ENCODE data around the gene SOX30. TPM values are rescaled to one million over a fixed set of nuclear protein-coding genes. Genes with fewer than 3 reads are reported as not detected.
"Not testable (repeated sequence)": the region's sequence is repeated elsewhere in the genome, so short reads cannot be mapped to it uniquely, and the experiment has no call there.

The SOX30 gene
- total RNA-seq: not detected in 2 replicates
- long read RNA-seq: 0 reads

DNA sequence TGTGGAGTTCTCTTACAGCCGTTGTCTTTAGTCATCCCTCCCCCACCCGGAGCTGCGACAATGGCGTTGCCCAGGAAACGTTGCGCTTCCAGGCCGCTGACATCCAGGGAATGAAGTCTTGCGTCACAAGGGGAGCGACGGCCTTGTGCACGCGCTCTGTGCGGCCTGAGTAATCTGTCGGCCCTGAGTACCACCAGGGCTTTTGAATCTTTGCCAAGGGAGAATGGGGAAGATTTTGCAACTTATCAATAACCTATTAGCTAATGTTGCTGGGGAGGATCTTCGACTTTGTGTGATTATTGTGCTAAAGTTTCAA, at the start of gene SOX30:
Gene SOX30 (minus strand): TSS at position 62 of the 316 bp plus-strand sequence. CDS start 360 bp downstream, outside the sequence.
- Mint-ChIP-seq H3K4me1 (no peaks in the 10 kb centered on the region), H3K27ac (ENCODE audit: unreplicated experiment) (no peak within 1 kb of the TSS), H3K9me3 (peaks cover 18% of the 10 kb centered on the region), H3K36me3 (ENCODE audit: low read depth) (peaks cover 16% of the 10 kb centered on the region), H3K27me3 (ENCODE audit: low read depth) (no peaks in the 10 kb centered on the region), H3K4me3 (no peak within 1 kb of the TSS)
- TF ChIP-seq, protein P1, sequence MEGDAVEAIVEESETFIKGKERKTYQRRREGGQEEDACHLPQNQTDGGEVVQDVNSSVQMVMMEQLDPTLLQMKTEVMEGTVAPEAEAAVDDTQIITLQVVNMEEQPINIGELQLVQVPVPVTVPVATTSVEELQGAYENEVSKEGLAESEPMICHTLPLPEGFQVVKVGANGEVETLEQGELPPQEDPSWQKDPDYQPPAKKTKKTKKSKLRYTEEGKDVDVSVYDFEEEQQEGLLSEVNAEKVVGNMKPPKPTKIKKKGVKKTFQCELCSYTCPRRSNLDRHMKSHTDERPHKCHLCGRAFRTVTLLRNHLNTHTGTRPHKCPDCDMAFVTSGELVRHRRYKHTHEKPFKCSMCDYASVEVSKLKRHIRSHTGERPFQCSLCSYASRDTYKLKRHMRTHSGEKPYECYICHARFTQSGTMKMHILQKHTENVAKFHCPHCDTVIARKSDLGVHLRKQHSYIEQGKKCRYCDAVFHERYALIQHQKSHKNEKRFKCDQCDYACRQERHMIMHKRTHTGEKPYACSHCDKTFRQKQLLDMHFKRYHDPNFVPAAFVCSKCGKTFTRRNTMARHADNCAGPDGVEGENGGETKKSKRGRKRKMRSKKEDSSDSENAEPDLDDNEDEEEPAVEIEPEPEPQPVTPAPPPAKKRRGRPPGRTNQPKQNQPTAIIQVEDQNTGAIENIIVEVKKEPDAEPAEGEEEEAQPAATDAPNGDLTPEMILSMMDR (conservative IDR thresholded peaks at IDR 0.05): no peak
- no peak for DNase-seq (ENCODE audit: low read depth, low spot score)

DNA sequence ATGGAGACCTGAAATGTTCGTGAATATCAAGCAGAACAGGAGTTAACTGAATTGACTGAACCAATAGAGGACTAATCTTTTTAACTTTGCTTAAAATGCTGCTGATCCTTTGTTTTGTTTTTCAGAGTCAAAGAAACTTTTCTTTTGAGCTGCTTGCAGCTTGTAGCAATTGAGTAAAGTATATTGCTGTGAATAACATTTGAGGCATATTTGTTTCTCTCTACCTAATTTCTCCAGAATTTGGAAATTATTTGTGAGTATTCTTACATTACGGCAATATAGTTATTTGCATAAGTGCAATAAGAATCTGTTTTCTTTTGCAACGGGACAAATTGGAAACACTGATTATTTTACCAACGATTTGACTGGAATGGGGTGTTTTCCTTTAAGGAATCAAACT, 46.4 kb upstream of the SOX30 start:
- not testable (repeated sequence) for H3K9me3 Mint-ChIP-seq; H3K27ac Mint-ChIP-seq (ENCODE audit: unreplicated experiment); H3K4me1 Mint-ChIP-seq; H3K4me3 Mint-ChIP-seq; DNase-seq (ENCODE audit: low read depth, low spot score); H3K27me3 Mint-ChIP-seq (ENCODE audit: low read depth)
- peaks cover 12% of the 10 kb centered on the region for H3K36me3 Mint-ChIP-seq (ENCODE audit: low read depth)

DNA sequence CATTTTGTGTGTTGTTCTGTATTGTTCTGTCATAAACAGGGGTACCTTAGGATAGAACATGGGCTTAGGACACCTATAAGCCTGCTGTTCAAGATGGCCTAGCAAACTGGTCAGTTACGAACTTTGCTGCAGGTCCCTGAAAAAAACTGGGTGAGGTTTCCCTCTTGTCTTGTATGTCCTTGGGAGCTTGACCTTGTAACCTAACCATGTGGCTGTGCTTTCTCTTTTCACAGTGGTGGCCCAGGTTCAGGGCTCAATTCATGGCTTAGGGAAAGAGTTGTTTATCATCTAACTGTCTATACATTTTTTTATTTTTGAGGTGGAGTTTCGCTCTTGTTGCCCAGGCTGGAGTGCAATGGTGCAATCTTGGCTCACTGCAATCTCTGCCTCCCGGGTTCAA, 43.9 kb upstream of the SOX30 start:
- not testable (repeated sequence) for H3K27me3 Mint-ChIP-seq (ENCODE audit: low read depth); H3K27ac Mint-ChIP-seq (ENCODE audit: unreplicated experiment); DNase-seq (ENCODE audit: low read depth, low spot score); H3K4me3 Mint-ChIP-seq; H3K4me1 Mint-ChIP-seq
- H3K36me3 Mint-ChIP-seq (ENCODE audit: low read depth): peaks cover 14% of the 10 kb centered on the region
- peaks cover 11% of the 10 kb centered on the region for H3K9me3 Mint-ChIP-seq

DNA sequence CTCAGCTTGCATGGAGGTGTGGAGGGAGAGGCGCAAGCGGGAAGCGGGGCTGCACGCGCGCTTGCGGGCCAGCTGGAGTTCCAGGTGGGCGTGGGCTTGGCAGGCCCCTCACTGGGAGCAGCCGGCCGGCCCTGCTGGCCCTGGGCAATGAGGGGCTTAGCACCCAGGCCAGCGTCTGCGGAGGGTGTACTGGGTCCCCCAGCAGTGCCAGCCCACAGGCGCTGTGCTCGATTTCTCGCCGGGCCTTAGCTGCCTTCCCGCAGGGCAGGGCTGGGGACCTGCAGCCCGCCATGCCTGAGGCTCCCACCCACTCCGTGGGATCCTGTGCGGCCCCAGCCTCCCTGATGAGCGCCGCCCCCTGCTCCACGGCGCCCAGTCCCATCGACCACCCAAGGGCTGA, 41.6 kb upstream of the SOX30 start:
- not testable (repeated sequence) for H3K4me3 Mint-ChIP-seq; H3K27me3 Mint-ChIP-seq (ENCODE audit: low read depth); H3K4me1 Mint-ChIP-seq; H3K27ac Mint-ChIP-seq (ENCODE audit: unreplicated experiment); DNase-seq (ENCODE audit: low read depth, low spot score)
- Mint-ChIP-seq H3K36me3 (ENCODE audit: low read depth) (peaks cover 14% of the 10 kb centered on the region), H3K9me3 (peaks cover 11% of the 10 kb centered on the region)

DNA sequence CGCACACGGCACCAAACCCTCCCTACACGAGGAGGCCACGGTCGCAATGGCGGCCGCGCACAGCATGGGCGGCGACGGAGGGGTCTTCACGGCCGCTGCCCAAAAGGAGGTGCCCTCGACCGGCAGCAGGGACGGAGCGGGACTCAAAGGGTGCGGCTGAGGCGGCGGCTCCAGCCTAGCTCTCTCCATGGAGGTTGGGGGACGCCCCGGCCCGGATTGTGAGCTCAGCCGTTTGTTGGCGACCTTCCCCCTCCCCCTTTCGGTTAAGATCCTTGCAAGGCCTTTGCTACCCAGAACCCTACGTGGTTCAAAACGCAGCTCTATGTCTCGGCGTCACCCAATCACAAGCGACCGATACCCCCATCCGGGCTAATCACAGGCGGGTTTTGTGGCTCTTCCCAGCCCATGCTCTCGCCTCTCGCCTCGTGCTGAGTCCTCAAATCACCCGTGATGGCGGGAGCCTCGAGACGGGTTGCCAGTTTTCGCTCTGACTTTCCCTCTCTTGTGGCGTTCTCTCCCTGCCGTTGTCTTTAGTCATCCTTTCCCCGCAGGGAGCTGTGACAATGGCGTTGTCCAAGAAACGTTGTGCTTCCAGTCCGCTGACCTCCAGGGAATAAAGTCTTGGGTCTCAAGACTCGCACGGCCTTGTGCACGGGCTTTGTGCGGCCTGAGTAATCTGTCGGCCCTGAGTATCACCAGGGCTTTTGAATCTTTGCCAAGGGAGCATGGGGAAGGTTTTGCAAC, 38.6 kb upstream of the SOX30 start:
- no peak overlapping the region for H3K4me3 Mint-ChIP-seq
- no peaks in the 10 kb centered on the region for H3K4me1 Mint-ChIP-seq
- no peak for DNase-seq (ENCODE audit: low read depth, low spot score)
- H3K36me3 Mint-ChIP-seq (ENCODE audit: low read depth): peaks cover 8% of the 10 kb centered on the region
- H3K9me3 Mint-ChIP-seq: peaks cover 6% of the 10 kb centered on the region
- TF ChIP-seq, protein P1 (conservative IDR thresholded peaks at IDR 0.05): no peak
- H3K27ac Mint-ChIP-seq (ENCODE audit: unreplicated experiment): no peak overlapping the region
- H3K27me3 Mint-ChIP-seq (ENCODE audit: low read depth): no peaks in the 10 kb centered on the region

DNA sequence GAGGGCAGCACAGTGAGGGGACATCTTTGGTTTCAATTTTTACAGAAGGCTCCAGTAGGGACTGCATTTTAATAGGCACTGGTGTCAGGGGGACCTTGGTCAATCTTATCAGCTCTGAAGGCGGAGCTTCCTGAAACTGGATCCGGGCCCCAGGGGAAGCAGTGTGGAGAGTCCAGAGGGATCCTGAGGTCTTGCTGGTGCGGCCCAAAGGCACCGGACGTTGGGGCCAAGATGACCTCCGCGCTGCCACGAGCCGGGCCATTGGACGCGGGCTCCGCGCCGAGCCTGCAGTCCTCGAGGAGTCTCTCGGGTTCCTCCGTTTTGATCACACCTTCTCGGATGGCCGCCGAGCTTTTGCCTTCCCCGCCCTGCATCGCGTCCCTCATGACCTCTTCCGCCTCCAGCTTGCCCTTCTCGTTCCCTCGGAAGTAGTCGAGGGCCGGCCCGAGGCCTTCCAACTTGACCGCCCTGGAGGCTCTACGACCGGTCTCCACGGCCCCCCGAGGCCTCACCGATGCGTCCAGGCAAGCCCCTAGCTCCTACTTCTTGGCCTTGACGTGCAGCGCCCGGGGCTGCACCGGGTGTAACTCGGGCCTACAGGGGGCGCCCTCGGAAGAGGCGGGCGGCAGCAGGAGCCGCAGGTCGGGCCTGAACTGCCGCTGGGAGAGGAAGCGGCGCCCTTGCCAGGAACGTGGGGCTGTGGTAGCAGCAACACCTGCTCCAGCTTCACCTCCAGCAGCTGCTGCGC, 37.9 kb upstream of the SOX30 start:
- TF ChIP-seq, protein P1 (conservative IDR thresholded peaks at IDR 0.05): no peak
- Mint-ChIP-seq H3K4me1 (no peaks in the 10 kb centered on the region), H3K4me3 (no peak overlapping the region), H3K9me3 (peaks cover 6% of the 10 kb centered on the region), H3K27ac (ENCODE audit: unreplicated experiment) (no peak overlapping the region), H3K36me3 (ENCODE audit: low read depth) (peaks cover 8% of the 10 kb centered on the region), H3K27me3 (ENCODE audit: low read depth) (no peaks in the 10 kb centered on the region)
- no peak for DNase-seq (ENCODE audit: low read depth, low spot score)

DNA sequence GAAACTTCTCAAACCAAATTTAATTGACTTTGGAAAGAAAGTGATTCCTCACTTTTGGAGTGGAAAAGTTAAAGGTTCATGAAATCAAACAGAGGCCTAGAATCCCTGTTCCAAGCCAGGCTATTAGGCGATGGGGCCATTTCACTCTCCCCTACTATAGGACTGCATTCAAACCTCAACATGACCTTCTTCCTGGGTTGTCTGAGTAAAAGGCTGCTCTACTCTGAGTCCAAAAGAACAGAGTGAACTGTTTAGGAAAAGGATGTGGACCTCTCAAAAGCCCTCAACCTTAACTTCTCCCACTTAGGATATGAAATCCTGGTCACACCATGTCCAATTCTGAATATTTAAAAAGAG, 34.9 kb upstream of the SOX30 start:
- H3K27me3 Mint-ChIP-seq (ENCODE audit: low read depth): no peaks in the 10 kb centered on the region
- no peak overlapping the region for H3K27ac Mint-ChIP-seq (ENCODE audit: unreplicated experiment)
- peaks cover 6% of the 10 kb centered on the region for H3K9me3 Mint-ChIP-seq
- peaks cover 5% of the 10 kb centered on the region for H3K36me3 Mint-ChIP-seq (ENCODE audit: low read depth)
- no peaks in the 10 kb centered on the region for H3K4me1 Mint-ChIP-seq
- TF ChIP-seq, protein P1 (conservative IDR thresholded peaks at IDR 0.05): no peak
- DNase-seq (ENCODE audit: low read depth, low spot score): no peak
- no peak overlapping the region for H3K4me3 Mint-ChIP-seq

DNA sequence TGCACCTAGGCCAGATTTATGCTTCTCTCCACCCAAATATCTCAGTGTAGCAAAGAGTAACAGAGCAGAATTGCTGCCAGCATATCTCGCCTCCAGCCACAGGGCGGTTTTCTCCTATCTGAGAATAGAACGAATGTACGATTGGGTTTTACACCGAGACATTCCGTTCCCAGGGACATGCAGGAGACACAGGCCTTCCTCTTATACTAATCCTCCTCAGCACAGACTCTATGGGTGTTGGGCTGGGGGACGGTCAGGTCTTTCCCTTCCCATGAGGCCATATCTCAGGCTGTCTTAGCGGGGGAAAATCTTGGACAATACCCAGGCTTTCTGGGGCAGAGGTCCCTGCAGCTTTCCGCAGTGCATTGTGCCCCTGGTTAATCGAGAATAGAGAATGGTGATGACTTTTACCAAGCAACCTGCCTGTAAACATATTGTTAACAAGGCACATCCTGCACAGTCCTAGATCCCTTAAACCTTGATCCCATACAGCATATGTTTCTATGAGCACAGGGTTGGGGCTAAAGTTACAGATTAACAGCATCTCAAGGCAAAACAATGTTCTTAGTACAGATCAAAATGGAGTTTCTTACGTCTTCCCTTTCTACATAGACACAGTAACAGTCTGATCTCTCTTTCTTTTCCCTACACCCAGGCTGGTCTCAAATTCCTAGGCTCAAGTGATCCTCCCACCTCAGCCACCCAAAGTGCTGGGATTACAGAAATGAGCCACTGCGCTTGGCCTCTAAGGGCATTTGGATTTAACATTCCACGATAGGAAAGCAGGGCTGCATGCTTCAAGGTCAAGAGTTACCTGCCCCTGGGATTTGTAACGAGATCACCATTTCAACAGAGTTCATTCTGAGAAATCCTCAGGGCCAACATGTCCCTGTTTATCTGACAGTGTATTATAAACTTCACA, 34.3 kb upstream of the SOX30 start:
- H3K4me1 Mint-ChIP-seq; H3K36me3 Mint-ChIP-seq (ENCODE audit: low read depth); H3K27me3 Mint-ChIP-seq (ENCODE audit: low read depth); H3K27ac Mint-ChIP-seq (ENCODE audit: unreplicated experiment); DNase-seq (ENCODE audit: low read depth, low spot score); H3K9me3 Mint-ChIP-seq; H3K4me3 Mint-ChIP-seq: not testable (repeated sequence)
